T-helper 1 cell (primary cell): ENCODE measurements around the gene ROPN1.

Experiments
- DNase-seq, 5 donors: peaks; one replicate each; pipeline ENCODE4 v3.0.0-alpha.2; 2012 to 2020

ROPN1 gene

DNA sequence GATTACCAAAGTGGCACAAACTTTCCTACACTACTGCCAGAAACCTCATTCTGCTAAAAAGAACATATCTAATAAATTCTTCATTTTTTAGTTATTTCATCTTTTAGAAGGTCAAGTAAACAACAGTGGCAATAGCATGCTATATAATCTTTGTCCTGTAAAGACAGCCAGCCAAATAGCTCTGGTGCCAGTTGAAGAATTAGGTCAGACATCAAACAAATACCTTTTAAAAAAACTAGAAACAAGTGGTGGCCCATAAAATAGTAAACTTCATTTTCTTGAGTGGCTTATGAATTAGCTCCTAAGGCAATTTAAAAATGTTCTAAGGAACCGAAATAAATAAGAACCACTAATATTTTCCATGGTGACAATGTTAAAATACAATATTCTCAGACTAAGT lies 50.4 kb downstream of the ROPN1 start:
- DNase-seq: no peak

DNA sequence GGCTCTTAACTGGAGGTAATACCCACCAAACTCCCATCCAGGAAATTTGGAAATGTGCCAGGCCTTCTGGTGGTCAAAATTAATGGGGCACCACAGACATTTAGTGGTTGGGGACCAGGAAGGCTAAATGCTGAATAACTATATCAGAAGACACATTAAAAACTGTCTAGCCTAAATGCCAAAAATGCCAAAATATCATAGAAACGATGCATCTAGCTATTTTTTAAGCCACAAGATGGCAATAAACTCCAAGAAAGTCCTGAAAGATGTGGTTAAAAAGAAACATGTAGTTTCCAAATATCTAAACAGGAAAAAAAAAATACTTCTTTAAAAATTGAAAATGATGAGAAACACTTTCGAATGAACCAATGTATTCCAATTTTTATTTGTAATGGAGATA lies 50.8 kb downstream of the ROPN1 start:
- no peak for DNase-seq

DNA sequence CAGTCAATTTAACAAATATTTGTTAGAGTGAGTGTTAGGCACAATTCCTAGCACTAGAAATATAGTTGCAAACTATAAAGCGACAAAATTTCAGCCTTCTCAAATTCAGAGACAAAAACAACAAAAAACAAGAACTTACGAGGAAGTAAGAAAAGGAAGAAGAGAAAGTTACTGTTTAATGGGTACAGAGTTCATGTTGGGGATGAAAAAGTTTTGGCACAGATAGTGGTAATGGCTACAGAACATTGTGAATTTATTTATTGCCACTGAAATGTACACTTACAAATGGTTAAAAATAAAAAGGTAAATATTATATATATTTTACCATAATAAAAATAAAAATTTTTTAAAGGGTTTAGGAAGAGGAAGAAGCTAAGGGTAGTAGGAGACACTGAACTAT lies 52.2 kb downstream of the ROPN1 start:
- DNase-seq: no peak

DNA sequence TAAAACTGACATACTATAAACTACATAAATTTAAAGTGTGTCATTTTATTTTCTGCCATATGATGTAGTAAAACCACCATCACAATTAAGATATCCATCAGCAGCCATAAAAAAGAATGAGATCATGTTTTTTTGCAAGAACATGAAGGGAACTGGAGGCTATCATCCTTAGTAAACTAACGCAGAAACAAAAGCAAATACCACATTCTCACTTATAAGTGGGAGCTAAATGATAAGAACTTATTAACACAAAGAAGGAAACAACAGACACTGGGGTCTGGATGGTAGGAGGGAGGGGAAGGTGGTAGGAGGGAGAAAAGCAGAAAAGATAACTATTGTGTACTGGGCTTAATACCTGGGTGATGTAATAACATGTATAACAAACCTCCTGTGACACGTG lies 55.5 kb downstream of the ROPN1 start:
- DNase-seq: no peak

DNA sequence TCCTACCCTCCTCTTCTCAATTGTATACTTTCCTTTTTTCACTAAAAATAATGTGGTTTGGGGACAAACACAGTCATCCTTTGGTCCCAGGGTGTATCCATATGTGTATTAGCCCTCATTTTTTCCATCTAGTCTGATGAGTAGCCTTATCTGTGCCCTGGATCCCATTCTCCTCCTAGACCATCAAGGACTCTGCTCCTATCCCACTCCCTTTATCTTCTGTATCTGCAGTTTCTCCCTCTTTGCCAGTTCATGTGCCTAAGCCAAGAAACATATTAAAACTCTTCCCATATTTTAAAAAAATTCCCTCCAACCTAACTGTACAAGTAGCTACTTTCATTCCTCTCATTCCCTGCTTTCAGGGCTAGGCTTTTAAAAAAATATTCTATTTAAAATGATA lies 56.1 kb downstream of the ROPN1 start:
- DNase-seq: no peak

DNA sequence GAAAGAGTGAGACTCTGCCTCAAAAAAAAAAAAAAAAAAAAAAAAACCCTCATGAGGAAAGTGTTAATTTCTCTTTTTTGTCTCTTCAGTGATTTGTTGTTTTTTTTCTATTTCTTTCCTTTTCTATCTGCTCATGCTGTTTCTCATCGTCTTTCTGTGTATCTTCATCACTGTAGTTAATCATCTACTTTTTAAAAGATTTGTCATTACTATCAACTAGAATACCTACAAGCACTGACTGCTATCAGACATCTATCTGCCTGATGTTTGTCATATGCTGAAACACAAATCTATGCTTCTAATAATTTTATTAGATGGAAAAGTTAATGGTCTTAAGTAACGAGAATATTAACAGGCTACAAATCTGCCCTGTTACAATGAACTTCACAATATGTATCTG lies 57.7 kb downstream of the ROPN1 start:
- no peak for DNase-seq

DNA sequence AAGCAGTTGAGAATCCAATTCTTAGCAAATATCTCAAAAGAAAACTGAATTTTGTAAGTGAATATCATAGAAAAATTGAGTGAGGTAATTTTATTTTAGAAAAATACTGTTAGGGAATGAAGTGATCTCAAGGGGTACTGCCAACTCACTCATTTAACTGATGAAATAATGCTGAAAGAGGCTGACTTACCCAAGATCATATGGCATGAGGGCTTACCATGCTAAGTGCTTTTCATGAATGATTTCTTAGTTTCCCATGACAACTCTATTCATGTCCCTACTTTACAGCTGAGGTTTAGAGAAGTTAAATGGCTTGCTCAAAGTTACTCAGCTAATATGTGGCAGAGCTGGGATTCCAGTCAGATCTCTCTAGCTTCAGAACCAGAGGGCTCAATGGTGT lies 61.5 kb downstream of the ROPN1 start:
- DNase-seq: no peak

DNA sequence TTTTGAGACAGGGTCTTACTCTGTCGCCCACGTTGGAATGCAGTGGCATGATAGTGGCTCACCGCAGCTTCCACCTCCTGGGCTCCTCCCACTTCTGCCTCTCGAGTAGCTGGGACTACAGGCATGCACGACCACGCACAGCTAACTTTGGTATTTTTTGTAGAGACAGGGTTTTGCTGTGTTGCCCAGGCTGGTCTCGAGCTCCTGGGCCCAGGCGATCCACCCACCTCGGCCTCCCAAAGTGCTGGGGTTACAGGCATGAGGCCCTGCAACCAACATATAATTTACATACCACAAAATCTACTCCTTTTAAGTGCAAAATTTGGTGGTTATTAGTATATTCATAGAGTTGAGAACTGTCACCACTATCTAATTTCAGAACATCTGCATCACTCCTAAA lies 62.6 kb downstream of the ROPN1 start:
- DNase-seq: no peak

DNA sequence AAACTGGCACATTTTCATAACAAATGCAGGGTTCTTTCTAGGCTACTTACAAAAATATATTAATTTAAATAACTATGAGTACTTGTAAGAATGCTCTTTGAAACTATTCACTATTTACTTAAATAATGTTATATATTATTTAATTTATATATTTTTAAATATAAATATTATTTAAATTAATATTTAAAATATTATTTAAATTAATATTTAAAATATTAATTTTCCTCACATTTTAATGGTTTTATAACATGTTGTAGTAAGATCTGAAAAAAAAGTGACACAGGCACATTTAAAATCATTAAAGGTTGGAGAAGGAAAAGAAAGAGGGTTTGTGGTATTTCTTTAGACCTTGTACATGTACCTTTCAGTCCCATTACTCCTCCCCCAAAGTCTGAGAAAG lies 65.5 kb downstream of the ROPN1 start:
- no peak for DNase-seq

DNA sequence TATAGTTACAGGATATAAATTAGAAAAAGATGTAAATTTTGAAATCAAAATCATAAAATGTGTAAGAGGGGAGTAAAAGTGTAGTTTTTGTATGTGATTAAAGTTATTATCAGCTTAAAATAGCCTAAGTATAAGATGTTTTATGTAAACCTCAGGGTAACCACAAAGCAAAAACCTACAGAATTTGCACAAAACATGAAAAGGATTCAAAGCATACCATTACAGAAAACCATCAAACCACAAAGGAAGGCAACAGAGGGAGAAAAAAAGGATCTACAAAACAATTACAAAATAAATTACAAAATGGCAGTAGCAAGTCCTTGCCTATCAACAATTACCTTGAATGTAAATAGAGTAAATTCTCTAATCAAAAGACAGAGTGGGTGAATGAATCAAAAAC lies 71.1 kb downstream of the ROPN1 start:
- no peak for DNase-seq

DNA sequence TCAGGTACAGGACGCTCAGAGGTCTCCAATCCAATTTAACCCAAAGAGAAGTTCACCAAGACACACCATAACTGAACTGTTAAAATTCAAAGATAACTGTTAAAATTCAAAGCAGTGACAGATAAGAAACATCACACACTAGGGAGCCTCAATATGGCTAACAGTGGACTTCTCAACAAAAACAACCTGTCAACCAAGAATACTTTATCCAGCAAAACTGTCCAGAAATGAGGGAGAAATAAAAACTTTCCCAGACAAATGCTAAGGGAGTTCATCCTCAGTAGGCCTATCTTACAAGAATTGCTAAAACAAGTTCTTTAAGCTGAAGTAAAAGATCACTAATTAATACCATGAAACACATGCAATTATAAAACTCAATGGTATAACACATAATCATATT lies 71.5 kb downstream of the ROPN1 start:
- DNase-seq: no peak

DNA sequence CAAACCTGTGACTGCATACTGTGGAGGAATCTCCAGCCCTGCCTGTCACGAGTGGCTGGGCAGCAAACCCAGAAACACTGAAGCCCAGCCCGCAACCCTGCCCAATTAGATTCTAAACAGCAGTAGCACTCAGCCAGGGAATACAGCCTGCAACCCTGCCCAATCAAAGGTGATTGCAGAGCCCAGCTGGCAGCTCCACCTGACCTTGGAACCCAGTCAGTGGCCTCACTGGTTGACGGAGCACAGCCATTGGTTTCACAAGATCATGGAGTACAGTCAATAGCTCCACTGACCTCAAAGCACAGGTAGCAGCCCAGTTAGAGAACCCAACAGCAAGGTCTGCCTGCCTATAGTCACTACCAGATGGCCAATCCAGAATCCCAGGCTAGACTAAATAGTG lies 72.6 kb downstream of the ROPN1 start:
- no peak for DNase-seq
